ENCODE measurements around the gene AP3S2.

DNA sequence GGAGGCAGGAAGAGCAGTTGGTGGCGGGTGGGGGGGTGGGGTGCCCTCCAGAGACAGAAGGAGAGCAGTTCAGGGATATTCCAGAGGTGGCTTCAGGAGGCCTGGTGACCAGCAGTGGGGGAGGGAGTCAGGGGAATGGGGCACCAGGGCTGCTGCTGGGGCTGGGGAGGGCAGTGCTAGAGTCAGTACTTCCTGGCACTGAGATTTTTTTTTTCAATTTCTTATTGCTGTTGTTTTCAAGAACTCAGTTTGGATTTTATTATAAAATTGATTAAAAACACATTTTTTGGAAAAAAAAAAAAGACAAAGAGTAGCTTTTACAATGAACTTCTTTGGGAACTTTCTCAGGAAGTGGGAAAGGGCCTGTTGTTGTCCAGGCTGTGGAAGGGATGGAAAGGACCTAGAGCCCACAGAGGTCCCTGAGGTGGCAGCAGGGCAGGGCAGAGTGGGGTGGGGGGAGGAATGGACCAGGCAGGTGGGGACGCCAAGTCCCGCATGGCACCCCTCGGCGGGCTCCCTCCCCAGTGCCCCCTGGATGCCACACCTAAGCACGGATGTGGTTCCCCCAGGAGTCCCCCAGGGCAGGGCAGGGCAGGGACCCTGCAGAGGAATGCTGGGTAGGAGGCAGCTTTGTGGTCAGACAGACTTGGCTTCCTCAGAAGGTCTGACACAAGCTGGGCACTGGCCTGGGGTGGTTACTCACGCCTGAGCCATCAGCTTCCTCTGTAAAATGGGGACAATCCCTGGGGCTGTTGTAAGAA, 70.7 kb downstream of the AP3S2 start:
- TF ChIP-seq, protein P1, sequence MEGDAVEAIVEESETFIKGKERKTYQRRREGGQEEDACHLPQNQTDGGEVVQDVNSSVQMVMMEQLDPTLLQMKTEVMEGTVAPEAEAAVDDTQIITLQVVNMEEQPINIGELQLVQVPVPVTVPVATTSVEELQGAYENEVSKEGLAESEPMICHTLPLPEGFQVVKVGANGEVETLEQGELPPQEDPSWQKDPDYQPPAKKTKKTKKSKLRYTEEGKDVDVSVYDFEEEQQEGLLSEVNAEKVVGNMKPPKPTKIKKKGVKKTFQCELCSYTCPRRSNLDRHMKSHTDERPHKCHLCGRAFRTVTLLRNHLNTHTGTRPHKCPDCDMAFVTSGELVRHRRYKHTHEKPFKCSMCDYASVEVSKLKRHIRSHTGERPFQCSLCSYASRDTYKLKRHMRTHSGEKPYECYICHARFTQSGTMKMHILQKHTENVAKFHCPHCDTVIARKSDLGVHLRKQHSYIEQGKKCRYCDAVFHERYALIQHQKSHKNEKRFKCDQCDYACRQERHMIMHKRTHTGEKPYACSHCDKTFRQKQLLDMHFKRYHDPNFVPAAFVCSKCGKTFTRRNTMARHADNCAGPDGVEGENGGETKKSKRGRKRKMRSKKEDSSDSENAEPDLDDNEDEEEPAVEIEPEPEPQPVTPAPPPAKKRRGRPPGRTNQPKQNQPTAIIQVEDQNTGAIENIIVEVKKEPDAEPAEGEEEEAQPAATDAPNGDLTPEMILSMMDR (conservative IDR thresholded peaks at IDR 0.05; ENCODE audit: low read length): no peak
- TF ChIP-seq EZH2phosphoT487 (IDR thresholded peaks at IDR 0.05; ENCODE audit: borderline replicate concordance): no peak

Data from Loucy (cell line).